ENCODE measurements around the gene CDH2.

CDH2 gene

DNA sequence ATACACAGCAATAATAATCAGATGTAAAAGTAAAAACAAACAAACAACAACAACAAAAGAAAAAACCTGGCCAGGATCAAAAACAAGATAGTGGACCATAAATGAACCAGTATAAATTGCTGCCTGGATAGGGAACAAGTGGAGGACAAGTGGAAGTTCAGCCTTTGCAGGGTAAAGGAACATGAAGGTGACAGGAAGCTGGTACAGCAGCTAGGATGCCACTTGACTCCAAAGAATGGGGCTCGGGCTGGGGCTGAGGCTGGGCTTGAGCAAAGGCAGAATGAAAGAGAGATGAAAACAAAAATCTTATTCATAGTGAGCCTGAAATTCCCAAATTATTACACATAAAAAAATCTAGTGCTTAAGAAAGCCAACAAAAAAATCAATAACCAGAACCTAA lies 146.5 kb downstream of the CDH2 start:
- CTCF ChIA-PET, result no interaction called here
- no peak for DNase-seq (ENCODE audit: low spot score)
- H3K27ac ChIP-seq, result no peak overlapping the region
- TF ChIP-seq, protein P1, sequence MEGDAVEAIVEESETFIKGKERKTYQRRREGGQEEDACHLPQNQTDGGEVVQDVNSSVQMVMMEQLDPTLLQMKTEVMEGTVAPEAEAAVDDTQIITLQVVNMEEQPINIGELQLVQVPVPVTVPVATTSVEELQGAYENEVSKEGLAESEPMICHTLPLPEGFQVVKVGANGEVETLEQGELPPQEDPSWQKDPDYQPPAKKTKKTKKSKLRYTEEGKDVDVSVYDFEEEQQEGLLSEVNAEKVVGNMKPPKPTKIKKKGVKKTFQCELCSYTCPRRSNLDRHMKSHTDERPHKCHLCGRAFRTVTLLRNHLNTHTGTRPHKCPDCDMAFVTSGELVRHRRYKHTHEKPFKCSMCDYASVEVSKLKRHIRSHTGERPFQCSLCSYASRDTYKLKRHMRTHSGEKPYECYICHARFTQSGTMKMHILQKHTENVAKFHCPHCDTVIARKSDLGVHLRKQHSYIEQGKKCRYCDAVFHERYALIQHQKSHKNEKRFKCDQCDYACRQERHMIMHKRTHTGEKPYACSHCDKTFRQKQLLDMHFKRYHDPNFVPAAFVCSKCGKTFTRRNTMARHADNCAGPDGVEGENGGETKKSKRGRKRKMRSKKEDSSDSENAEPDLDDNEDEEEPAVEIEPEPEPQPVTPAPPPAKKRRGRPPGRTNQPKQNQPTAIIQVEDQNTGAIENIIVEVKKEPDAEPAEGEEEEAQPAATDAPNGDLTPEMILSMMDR (conservative IDR thresholded peaks at IDR 0.05; ENCODE audit: low read depth), result no peak
- POLR2A ChIA-PET (ENCODE audit: low non-redundant PET), result no interaction called here

DNA sequence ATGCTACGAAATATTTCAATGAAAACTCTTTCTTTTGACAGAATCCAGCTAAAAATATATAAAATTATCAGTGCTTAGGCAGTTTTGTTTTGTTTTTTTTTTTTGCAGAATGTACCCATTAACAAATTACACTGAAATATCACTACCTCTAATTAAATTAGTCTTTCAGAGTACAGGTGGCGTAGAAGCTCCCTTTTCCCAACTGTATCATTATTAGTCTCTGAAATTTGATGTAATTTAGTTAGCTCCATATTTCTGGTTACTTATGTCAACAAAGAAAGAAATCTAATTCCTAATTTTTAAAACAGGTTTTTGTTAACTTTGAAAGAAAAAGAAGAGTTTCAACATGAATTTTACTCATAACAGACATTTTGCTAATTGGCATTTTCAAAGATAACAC lies 149.2 kb downstream of the CDH2 start:
- CTCF ChIA-PET, result no interaction called here
- TF ChIP-seq, protein P1 (conservative IDR thresholded peaks at IDR 0.05; ENCODE audit: low read depth), result no peak
- POLR2A ChIA-PET (ENCODE audit: low non-redundant PET), result no interaction called here
- DNase-seq (ENCODE audit: low spot score), result no peak
- H3K27ac ChIP-seq, result no peak overlapping the region

DNA sequence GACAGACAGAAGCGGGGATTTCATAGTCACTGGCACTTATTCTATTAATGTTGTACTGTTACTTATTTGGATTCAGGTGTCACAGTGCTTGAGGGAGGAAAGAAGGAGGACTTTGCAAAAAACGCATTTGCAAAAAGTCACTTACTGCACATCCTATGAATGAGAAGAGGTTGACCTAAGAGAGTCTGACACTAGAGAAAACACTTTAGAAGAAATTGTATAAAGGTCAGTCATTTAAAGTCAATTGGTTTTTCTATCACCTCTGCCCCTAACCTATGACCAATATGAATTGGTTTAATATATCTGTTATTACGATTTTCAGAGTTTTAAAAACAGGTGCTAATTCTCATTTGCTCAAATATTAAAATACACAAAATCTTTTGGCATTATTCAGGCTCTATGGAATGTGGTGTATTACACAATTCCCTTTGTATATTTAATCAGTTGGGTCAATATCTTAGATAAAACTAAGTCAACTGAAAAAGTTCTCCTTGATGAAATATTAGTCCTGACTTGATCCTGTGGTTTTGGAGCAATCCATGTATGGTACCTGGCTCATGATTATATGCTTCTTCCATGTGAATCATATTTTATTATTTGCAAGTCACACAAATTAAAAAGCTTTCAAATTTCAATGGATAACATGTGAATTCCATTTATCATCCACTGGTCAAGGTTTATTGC lies 157.4 kb downstream of the CDH2 start:
- TF ChIP-seq, protein P1 (conservative IDR thresholded peaks at IDR 0.05; ENCODE audit: low read depth), result no peak
- ChIA-PET POLR2A (ENCODE audit: low non-redundant PET) (no interaction called here), CTCF (interaction anchor here (0.5 kb wide), 1 partner anchor 504 kb away, joined by 3 read pairs; no protein-coding TSS in a partner anchor)
- peak; percentile 7 for DNase-seq (ENCODE audit: low spot score)
- H3K27ac ChIP-seq, result no peak overlapping the region

DNA sequence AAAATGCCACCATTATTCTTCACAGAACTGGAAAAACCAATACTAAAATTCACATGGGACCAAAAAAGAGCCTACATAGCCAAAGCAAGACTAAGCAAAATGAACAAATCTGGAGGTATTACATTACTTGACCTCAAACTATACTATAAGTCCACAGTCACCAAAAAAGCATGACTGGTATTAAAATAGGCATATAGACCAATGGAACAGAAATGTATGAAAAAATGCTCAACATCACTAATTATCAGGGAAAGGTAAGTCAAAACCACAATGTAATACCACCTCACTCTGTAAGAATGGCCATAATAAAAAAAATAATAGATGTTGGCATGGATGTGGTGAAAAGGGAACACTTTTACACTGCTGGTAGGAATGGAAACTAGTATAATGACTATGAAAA lies 158.6 kb downstream of the CDH2 start:
- POLR2A ChIA-PET (ENCODE audit: low non-redundant PET), result no interaction called here
- CTCF ChIA-PET, result no interaction called here
- no peak overlapping the region for H3K27ac ChIP-seq
- TF ChIP-seq, protein P1 (conservative IDR thresholded peaks at IDR 0.05; ENCODE audit: low read depth), result no peak
- DNase-seq (ENCODE audit: low spot score), result no peak

DNA sequence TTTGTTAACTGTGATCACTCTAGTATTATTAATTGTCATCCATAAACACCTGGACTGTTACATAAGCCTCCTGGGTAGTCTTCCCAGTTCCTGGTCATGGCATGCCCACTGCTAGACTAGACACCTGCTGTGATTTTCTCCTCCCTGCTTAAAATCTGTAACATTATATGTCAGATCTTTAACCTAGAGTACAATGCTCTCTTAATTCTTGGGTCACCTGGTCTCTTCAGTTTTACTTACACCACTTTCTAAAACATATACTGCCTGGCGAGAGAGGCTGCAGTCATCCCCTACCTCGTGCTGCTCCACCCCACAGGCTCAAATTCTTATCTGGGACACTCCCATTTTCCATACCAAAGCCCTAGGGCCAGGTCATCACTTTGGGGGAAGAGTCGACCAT lies 161.3 kb downstream of the CDH2 start:
- ChIA-PET POLR2A (ENCODE audit: low non-redundant PET) (no interaction called here), CTCF (no interaction called here)
- H3K27ac ChIP-seq, result no peak overlapping the region
- TF ChIP-seq, protein P1 (conservative IDR thresholded peaks at IDR 0.05; ENCODE audit: low read depth), result no peak
- DNase-seq (ENCODE audit: low spot score), result no peak

DNA sequence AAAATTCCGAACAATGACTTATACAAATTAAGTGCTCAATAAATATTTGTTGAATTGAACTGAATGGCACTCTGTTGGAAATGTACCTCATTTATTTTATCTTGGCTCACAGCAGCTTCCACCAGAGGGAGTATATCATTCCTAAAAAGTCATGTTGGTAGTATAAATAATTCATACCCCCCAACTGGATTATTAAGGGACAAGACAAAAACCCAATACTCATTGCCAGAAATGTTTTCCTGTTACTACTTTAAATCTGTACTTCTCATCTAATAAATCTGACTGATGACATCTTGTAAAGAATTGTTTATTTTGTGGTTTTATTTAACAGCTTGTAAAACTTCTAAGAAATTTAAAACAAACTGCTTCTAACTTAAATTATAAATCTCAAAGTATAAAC lies 163.9 kb downstream of the CDH2 start:
- ChIA-PET POLR2A (ENCODE audit: low non-redundant PET) (no interaction called here), CTCF (no interaction called here)
- DNase-seq (ENCODE audit: low spot score), result no peak

More for the DNA sequence above, 163.9 kb downstream of the CDH2 start:
- TF ChIP-seq, protein P1 (conservative IDR thresholded peaks at IDR 0.05; ENCODE audit: low read depth), result peak; percentile 39
- no peak overlapping the region for H3K27ac ChIP-seq
